Raji (cell line): ENCODE data around the gene UBP1.

Experiments used
- POLR2A ChIP-seq: IDR thresholded peaks from 2 replicates; pipeline ENCODE4 v1.6.1; 2011; ENCODE audit warnings: low read depth, low read length, control low read depth; ENCODE audit not compliant: insufficient read depth

UBP1 gene

GRCh38 chr3:33417066-33417673 lies 23.0 kb downstream of the UBP1 start:
- TF ChIP-seq POLR2A, result no peak

DNA sequence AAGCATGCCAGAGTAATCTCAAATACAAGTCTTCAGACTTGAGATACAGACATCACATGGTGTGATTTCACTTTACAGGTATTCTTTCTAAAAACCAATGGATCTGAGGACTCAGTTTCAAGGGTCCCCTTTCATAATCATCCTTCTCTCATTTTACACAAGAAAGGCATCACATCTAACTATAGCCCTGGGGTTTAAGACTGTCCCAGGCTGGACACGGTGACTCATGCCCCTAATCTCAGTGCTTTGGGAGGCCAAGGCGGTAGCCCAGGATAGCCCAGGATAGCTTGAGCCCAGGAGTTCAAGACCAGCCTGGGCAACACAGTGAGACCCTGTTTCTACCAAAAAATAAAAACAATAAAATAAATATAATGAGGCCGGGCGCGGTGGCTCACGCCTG lies 36.4 kb downstream of the UBP1 start:
- TF ChIP-seq POLR2A, result no peak

DNA sequence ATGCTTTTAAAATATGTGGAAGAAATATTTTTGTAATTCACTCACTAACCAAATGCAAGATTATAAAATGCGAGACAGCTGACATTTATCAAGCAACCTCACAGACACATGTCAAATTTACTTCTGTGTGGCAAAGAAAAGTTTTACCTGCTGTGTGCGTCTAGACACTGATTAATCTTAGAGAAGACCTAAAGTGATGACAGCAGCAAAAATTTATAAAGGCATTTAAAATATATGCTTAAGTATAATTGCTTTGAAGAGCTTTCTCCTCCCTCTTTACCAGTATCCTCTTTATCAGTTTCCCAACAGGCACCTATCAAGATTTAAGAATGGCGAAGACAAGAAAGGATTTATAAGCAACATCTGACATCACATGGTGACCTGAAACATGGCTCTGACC lies 37.3 kb downstream of the UBP1 start:
- TF ChIP-seq POLR2A, result no peak

DNA sequence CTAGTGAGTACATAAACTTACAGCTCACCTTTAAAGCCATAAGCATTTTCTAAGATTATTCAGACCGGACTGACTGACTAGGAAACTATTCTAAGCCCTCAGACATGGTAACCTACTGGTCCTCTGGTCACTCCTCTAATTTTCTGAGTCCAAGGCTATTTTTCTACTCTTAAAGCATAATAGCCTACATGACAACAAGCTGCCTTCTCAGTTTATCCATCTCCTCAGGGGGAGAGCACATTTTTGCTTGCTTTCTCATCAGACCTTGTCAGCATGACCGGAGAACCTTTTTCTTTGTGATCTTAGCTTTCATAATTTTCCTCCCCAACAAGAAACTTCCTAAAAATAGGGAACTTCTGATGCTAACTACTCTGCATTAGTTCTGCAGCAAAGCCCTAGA lies 38.4 kb downstream of the UBP1 start:
- no peak for TF ChIP-seq POLR2A

GRCh38 chr3:33398410-33398809 lies 41.8 kb downstream of the UBP1 start:
- no peak for TF ChIP-seq POLR2A

DNA sequence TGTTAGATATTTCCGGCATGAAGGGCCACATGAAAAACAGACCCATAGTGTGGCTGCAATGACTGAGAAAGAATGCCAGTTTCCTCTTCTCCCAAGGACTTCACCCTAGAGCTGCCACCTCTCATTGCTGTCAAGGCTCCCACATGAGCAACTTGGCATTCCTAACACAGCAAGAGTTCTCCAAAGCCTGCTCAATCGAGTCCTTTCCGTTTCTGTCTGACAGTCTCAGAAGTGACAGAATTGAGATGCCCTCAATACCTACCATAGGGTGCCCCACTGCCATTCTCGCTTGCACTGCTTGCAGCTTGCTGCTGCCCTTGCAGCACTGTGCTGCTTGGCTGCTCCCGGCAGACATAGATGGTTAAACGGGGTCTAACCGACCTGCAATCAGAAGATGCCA lies 44.3 kb downstream of the UBP1 start:
- no peak for TF ChIP-seq POLR2A

DNA sequence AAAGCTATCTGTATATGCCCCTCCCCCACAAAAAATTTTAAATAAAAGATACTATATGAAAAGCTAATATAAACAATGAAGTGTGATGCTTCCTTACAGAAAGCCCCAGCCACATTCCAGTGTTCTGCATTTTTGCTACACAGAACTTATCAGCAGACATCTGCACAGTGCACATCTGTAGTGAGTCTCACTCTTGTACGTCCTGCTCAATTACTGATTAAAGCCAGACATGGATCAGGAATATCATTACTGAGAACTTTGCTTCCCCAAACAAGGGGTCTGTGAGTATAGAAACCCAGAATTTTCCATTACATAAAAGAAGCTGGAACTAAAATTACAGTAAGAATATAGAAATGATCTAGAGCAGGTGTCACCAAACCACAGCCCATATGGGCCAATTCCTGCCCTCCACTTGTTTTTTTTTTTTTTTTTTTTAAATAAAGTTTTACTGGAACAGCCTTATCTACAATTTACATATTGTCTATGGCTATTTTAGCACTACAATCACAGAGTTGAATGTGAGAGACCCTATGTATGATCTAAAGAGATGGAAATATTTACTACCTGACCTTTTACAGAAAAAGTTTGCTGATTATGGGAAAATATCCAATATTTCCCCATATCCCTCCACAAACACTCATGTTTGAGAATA lies 45.7 kb downstream of the UBP1 start:
- TF ChIP-seq POLR2A, result no peak

GRCh38 chr3:33392703-33393125 lies 47.5 kb downstream of the UBP1 start:
- TF ChIP-seq POLR2A, result no peak

DNA sequence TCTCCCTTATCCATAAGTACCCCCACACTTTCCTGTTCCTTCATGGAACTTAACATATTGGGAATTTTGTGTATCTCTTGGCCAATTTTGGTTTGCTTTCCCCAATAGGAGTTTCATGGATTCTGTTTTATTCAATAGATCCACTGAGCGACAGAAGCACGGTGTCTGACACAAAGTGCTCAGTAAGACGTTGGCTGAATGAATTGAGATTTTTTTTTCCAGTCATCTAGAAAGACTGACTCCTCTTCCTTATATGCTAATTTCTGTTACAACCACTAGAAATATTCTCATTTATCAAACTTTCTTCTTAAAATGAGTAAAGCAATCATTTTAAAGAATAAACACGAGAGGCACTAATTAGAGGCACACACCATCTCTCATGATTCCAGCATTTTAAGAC lies 48.1 kb downstream of the UBP1 start:
- no peak for TF ChIP-seq POLR2A

GRCh38 chr3:33391255-33391995 lies 48.8 kb downstream of the UBP1 start:
- TF ChIP-seq POLR2A, result no peak

GRCh38 chr3:33389908-33390307 lies 50.3 kb downstream of the UBP1 start:
- no peak for TF ChIP-seq POLR2A

DNA sequence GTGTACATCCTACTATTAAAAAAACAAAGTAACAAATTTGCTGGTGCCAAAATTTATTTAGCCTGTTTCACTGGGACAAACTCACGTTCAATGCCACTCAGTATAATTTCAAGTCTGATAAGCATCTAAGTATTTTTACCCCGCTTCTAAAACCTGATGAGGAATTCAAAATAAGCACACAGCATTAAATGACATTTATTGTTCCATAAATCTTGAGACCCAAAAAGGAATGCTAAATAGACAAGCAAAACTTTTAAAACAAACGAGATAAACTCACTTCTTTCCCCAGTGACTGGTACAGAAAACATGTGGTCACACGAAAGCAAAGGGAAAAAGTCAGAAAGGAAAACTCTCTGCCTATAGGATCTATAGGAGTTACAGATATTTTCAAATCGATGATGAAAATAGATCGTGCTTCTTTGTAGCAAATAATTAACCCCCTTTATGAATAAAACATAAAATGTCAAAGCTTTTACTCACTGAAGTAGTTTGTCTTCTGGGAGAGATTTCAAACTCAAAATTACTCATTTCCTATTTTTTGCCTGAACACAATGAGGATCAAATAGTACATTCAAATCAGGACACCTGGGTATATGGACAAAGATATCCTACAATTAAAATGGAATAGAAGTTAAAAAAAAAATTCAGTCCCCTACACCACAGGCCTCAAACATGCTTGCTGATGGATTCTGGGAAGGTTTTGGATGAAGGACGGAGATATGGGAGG lies 51.7 kb downstream of the UBP1 start:
- TF ChIP-seq POLR2A, result no peak

- no peak for TF ChIP-seq POLR2A
These were observed 53.6 kb downstream of the UBP1 start for GRCh38 chr3:33386631-33387030.

- no peak for TF ChIP-seq POLR2A
These were observed 54.8 kb downstream of the UBP1 start for GRCh38 chr3:33385423-33385822.

DNA sequence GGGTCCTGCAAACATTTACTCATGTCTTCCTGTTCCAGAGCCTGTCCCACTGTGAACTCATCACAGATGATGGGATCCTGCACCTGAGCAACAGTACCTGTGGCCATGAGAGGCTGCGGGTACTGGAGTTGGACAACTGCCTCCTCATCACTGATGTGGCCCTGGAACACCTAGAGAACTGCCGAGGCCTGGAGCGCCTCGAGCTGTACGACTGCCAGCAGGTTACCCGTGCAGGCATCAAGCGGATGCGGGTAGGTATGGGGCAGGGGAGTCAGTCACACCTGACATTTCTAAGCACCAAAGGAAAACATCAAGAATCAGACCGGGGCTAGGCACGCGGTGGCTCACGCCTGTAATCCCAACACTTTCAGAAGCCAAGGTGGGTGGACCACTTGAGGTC lies 56.3 kb downstream of the UBP1 start:
- TF ChIP-seq POLR2A, result no peak

- TF ChIP-seq POLR2A, result no peak
These were observed 59.6 kb downstream of the UBP1 start for GRCh38 chr3:33380653-33381052.
